WERI-Rb-1 (cell line): ENCODE measurements around the gene CCDC12.

ENCODE experiments used
- DNase-seq: peaks from one replicate; pipeline ENCODE4 v3.0.0-alpha.2; 2020
- H3K27ac ChIP-seq: fragments of 250-450 bp; sonication (Bioruptor Pico); 2 replicates; pipeline ENCODE4 v1.5.1; 2020; ENCODE audit warnings: mild to moderate bottlenecking, moderate library complexity
- H3K27me3 ChIP-seq: fragments of 250-450 bp; sonication (Bioruptor Pico); 2 replicates; pipeline ENCODE4 v1.5.1; 2021; ENCODE audit warnings: mild to moderate bottlenecking, low read depth, moderate library complexity; ENCODE audit not compliant: insufficient read depth, severe bottlenecking
- H3K36me3 ChIP-seq: fragments of 250-450 bp; sonication (Bioruptor Pico); 2 replicates; pipeline ENCODE4 v1.5.1; 2020; ENCODE audit warnings: mild to moderate bottlenecking, moderate library complexity
- H3K4me3 ChIP-seq: 2 replicates; pipeline ENCODE4 v1.5.1; 2011; ENCODE audit warnings: low read depth, mild to moderate bottlenecking, control low read depth, low read length
- H3K9me3 ChIP-seq: fragments of 250-450 bp; sonication (Bioruptor Pico); 2 replicates; pipeline ENCODE4 v1.5.1; 2021; ENCODE audit warnings: mild to moderate bottlenecking, moderate library complexity; ENCODE audit not compliant: severe bottlenecking
- TF ChIP-seq, protein P1 (sequence below): IDR thresholded peaks from 2 replicates; pipeline ENCODE4 v1.5.1; 2011; ENCODE audit warnings: low read depth, mild to moderate bottlenecking, control low read depth, inconsistent platforms, low read length

CCDC12 gene

DNA sequence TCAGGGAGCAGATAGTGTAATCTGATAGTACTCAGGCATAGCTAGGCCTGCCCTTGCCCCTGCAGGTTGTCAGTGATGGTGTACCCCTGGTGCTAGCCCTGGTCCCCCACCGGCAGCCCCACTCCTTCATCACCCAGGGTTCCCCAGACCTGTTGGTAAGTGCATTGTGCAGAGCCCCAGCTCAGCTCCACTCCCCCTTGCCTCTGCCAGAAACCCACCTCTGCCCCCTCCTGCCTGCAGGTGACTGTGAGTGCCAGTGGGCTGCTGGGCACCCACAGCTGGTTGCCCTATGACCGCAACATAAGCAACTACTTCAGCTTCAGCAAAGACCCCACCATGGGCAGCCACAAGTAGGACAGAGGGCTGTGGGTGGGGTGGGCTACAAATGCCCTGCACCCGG, 30.5 kb upstream of the CCDC12 start:
- Histone ChIP-seq H3K4me3 (no peak overlapping the region), H3K9me3 (no peaks in the 10 kb centered on the region), H3K27ac (no peak overlapping the region), H3K36me3 (peaks cover 37% of the 10 kb centered on the region), H3K27me3 (no peaks in the 10 kb centered on the region)
- TF ChIP-seq, protein P1, sequence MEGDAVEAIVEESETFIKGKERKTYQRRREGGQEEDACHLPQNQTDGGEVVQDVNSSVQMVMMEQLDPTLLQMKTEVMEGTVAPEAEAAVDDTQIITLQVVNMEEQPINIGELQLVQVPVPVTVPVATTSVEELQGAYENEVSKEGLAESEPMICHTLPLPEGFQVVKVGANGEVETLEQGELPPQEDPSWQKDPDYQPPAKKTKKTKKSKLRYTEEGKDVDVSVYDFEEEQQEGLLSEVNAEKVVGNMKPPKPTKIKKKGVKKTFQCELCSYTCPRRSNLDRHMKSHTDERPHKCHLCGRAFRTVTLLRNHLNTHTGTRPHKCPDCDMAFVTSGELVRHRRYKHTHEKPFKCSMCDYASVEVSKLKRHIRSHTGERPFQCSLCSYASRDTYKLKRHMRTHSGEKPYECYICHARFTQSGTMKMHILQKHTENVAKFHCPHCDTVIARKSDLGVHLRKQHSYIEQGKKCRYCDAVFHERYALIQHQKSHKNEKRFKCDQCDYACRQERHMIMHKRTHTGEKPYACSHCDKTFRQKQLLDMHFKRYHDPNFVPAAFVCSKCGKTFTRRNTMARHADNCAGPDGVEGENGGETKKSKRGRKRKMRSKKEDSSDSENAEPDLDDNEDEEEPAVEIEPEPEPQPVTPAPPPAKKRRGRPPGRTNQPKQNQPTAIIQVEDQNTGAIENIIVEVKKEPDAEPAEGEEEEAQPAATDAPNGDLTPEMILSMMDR, result no peak
- no peak for DNase-seq

DNA sequence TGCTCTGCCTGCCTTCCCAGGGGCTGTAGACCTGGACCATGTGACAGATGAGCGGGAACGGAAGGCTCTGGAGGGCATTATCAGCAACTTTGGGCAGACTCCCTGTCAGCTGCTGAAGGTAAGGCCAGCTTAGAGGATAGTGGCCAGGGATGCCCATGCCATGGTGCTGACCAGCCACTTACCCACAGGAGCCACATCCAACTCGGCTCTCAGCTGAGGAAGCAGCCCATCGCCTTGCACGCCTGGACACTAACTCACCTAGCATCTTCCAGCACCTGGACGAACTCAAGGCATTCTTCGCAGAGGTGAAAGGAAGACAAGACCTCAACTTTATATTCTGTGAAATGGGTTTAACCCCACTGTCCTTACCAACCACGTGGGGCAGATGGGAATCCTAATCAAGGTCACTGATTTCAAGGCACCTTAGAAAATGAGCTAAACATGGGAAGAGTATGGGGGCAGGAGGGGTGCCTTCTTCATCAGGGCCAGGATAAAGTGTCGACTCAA, 29.7 kb upstream of the CCDC12 start:
- Histone ChIP-seq H3K4me3 (no peak overlapping the region), H3K9me3 (no peaks in the 10 kb centered on the region), H3K27me3 (no peaks in the 10 kb centered on the region), H3K27ac (no peak overlapping the region), H3K36me3 (peaks cover 43% of the 10 kb centered on the region)
- TF ChIP-seq, protein P1, result no peak
- no peak for DNase-seq

DNA sequence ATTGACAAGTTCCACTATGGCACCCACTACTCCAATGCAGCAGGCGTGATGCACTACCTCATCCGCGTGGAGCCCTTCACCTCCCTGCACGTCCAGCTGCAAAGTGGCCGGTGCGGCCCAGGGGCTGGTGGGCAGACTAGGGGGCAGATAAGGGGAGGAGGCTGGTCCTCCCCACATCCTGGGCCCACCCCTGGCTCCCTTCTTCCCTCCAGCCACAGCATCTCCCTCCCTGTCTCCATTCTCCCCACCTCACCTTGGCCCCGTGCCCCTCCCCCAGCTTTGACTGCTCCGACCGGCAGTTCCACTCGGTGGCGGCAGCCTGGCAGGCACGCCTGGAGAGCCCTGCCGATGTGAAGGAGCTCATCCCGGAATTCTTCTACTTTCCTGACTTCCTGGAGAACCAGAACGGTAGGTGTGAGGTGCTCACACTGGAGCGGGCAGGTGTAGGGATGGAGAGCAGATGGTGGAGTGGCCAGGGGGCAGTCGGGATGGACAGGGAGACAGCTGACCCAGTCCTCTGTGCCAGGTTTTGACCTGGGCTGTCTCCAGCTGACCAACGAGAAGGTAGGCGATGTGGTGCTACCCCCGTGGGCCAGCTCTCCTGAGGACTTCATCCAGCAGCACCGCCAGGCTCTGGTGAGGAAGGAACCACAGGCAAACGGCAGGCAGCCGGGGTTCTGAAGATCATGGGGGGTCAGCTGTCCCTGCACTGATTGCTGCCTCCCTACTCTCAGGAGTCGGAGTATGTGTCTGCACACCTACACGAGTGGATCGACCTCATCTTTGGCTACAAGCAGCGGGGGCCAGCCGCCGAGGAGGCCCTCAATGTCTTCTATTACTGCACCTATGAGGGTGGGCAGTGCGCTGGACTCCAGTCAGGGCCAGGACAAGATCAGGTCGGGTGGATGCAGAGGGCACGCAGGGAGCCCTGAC, 28.9 kb upstream of the CCDC12 start:
- peaks cover 50% of the 10 kb centered on the region for H3K36me3 ChIP-seq
- H3K27me3 ChIP-seq, result no peaks in the 10 kb centered on the region
- no peak for DNase-seq
- H3K9me3 ChIP-seq, result no peaks in the 10 kb centered on the region
- TF ChIP-seq, protein P1, result no peak
- H3K4me3 ChIP-seq, result no peak overlapping the region
- no peak overlapping the region for H3K27ac ChIP-seq

DNA sequence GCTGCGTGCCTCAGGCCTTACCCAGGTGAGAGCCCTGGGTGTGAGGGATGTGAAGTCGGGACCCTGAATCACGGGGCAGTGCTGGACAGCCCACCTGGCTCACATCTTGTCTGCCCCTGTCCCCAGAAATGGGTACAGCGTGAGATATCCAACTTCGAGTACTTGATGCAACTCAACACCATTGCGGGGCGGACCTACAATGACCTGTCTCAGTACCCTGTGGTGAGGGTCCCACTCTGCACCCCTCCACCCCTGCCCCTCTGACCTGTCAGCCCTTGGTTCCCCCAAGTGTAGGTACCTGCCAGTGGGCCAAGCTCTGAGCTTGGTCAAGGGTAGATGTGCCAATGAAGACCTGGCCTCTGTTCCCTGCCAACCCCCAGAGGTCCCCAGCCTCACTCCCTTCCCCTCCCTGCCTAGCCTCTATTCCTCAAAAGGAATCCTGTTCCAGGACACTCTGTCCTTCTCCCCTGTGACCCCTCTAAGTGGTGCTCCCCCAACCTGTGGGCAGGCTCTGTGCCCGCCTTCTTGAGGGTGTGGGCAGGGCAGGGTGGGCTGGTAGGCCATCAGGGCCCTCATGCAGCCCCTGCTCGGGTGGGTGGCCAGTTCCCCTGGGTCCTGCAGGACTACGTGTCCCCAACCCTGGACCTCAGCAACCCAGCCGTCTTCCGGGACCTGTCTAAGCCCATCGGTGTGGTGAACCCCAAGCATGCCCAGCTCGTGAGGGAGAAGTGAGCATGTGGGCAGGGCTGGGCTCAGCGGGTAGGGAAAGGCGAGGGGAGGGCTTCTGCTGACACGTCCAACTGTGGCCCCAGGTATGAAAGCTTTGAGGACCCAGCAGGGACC, 28.0 kb upstream of the CCDC12 start:
- no peak overlapping the region for H3K27ac ChIP-seq
- no peak for DNase-seq
- TF ChIP-seq, protein P1, result no peak
- H3K4me3 ChIP-seq, result no peak overlapping the region
- H3K36me3 ChIP-seq, result peaks cover 57% of the 10 kb centered on the region
- no peaks in the 10 kb centered on the region for H3K27me3 ChIP-seq
- no peaks in the 10 kb centered on the region for H3K9me3 ChIP-seq

DNA sequence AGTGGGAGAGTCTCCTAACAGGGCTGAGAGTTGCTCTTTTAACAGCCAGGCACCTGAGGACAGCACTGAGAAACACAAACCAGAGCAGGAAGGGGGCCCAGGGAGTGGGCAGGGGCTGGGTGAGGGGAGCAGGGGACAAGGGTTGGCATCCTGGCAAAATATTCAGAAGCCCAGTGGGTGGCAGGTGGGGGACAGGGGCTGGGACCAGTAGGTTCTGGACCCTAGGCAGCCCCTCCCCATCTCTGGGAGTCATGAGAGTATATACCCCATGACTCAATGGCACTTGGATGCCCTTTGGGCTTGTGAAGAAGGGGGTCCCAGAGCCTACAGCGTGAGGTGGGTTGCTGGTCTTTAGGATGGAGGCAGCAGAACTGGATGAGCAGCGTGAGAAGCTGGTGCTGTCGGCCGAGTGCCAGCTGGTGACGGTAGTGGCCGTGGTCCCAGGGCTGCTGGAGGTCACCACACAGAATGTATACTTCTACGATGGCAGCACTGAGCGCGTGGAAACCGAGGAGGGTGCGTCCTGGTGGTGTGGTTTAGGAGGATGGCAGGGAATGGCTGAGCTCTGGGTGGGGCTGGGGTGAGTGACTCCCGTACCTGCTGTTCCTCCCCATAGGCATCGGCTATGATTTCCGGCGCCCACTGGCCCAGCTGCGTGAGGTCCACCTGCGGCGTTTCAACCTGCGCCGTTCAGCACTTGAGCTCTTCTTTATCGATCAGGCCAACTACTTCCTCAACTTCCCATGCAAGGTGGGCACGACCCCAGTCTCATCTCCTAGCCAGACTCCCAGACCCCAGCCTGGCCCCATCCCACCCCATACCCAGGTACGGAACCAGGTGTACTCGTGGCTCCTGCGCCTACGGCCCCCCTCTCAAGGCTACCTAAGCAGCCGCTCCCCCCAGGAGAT, 27.2 kb upstream of the CCDC12 start:
- Histone ChIP-seq H3K27me3 (no peaks in the 10 kb centered on the region), H3K27ac (no peak overlapping the region), H3K4me3 (no peak overlapping the region), H3K9me3 (no peaks in the 10 kb centered on the region), H3K36me3 (peaks cover 66% of the 10 kb centered on the region)
- TF ChIP-seq, protein P1, result no peak
- no peak for DNase-seq
